MM.1S (cell line): Measurements from ENCODE around the gene OBSCN.

Source experiments
- DNase-seq: peaks from one replicate; pipeline ENCODE4 v3.0.0-alpha.2; 2015
- H2AFZ ChIP-seq: fragments of 300-600 bp; sonication (generic); 2 replicates; pipeline ENCODE4 v1.6.0; 2016; ENCODE audit warnings: antibody characterized with exemption, low read length
- H3F3A ChIP-seq: fragments of 300-600 bp; sonication (generic); 2 replicates; pipeline ENCODE4 v1.6.1; 2016; ENCODE audit warnings: mild to moderate bottlenecking, antibody characterized with exemption, low read length, moderate library complexity, mixed read lengths; ENCODE audit not compliant: insufficient read depth
- H3K27ac ChIP-seq: fragments of 300-600 bp; sonication (generic); 2 replicates; pipeline ENCODE4 v1.5.1; 2016; ENCODE audit warnings: mild to moderate bottlenecking, low read length
- H3K27me3 ChIP-seq: fragments of 300-600 bp; sonication (generic); replicated peaks from 2 replicates; pipeline ENCODE4 v1.6.0; 2016; ENCODE audit warnings: low read length; ENCODE audit not compliant: insufficient read depth
- H3K36me3 ChIP-seq: fragments of 300-600 bp; sonication (generic); replicated peaks from 2 replicates; pipeline ENCODE4 v1.6.1; 2016; ENCODE audit warnings: mild to moderate bottlenecking, low read length, mixed read lengths; ENCODE audit not compliant: insufficient read depth
- H3K4me1 ChIP-seq: fragments of 300-600 bp; sonication (generic); 2 replicates; pipeline ENCODE4 v1.6.1; 2016; ENCODE audit warnings: low read length, mixed read lengths
- H3K4me2 ChIP-seq: fragments of 300-600 bp; sonication (generic); 2 replicates; pipeline ENCODE4 v1.6.0; 2016; ENCODE audit warnings: low read depth, low read length
- H3K4me3 ChIP-seq: fragments of 300-600 bp; sonication (generic); 2 replicates; pipeline ENCODE4 v1.5.1; 2016; ENCODE audit warnings: low read length, mixed read lengths
- H3K79me2 ChIP-seq: fragments of 300-600 bp; sonication (generic); 2 replicates; pipeline ENCODE4 v1.6.1; 2016; ENCODE audit warnings: mixed run types, low read length, mixed read lengths
- H3K9ac ChIP-seq: fragments of 300-600 bp; sonication (generic); 2 replicates; pipeline ENCODE4 v1.6.1; 2016; ENCODE audit warnings: low read length, mixed read lengths
- H3K9me2 ChIP-seq: fragments of 300-600 bp; sonication (generic); replicated peaks from 2 replicates; pipeline ENCODE4 v1.6.1; 2016; ENCODE audit warnings: mild to moderate bottlenecking, low read length, mixed read lengths; ENCODE audit not compliant: insufficient read depth
- H3K9me3 ChIP-seq: fragments of 300-600 bp; sonication (generic); replicated peaks from 2 replicates; pipeline ENCODE4 v1.6.1; 2016; ENCODE audit warnings: mild to moderate bottlenecking, low read length, mixed read lengths; ENCODE audit not compliant: insufficient read depth
- H4K20me1 ChIP-seq: fragments of 300-600 bp; sonication (generic); 2 replicates; pipeline ENCODE4 v1.6.1; 2016; ENCODE audit warnings: mild to moderate bottlenecking, low read length, moderate library complexity, mixed read lengths; ENCODE audit not compliant: insufficient read depth
- CTCF ChIP-seq: fragments of 300-600 bp; sonication (generic); IDR thresholded peaks from 2 replicates; pipeline ENCODE4 v1.5.1; 2016; ENCODE audit warnings: antibody characterized with exemption, low read length, mixed read lengths
- EZH2 ChIP-seq: fragments of 300-600 bp; sonication (generic); optimal IDR thresholded peaks from 2 replicates; pipeline ENCODE3; 2017; ENCODE audit warnings: low read depth, mild to moderate bottlenecking, antibody characterized with exemption, low read length, mixed read lengths
- EZH2phosphoT487 ChIP-seq: fragments of 300-600 bp; sonication (generic); IDR thresholded peaks from 2 replicates; pipeline ENCODE4 v1.6.1; 2018; ENCODE audit warnings: antibody characterized with exemption, low read length

Gene OBSCN

GRCh38 chr1:228311091-228311490 lies 103.2 kb downstream of the OBSCN start:
- H3K4me3 ChIP-seq, result no peak overlapping the region
- no peak overlapping the region for H3K9ac ChIP-seq
- H4K20me1 ChIP-seq, result no peaks in the 10 kb centered on the region
- H3K4me1 ChIP-seq, result no peaks in the 10 kb centered on the region
- no peak overlapping the region for H3K27ac ChIP-seq
- DNase-seq, result no peak
- no peaks in the 10 kb centered on the region for H3K9me3 ChIP-seq
- no peaks in the 10 kb centered on the region for H3K9me2 ChIP-seq
- H3K27me3 ChIP-seq, result no peaks in the 10 kb centered on the region
- no peak for TF ChIP-seq EZH2
- TF ChIP-seq EZH2phosphoT487, result no peak
- TF ChIP-seq CTCF, result no peak
- H3K36me3 ChIP-seq, result no peaks in the 10 kb centered on the region
- no peaks in the 10 kb centered on the region for H3F3A ChIP-seq
- H2AFZ ChIP-seq, result no peak overlapping the region
- H3K4me2 ChIP-seq, result no peak overlapping the region
- H3K79me2 ChIP-seq, result no peaks in the 10 kb centered on the region

GRCh38 chr1:228312136-228312764 lies 104.4 kb downstream of the OBSCN start:
- no peaks in the 10 kb centered on the region for H3F3A ChIP-seq
- H4K20me1 ChIP-seq, result no peaks in the 10 kb centered on the region
- H3K9ac ChIP-seq, result no peak overlapping the region
- H3K4me3 ChIP-seq, result no peak overlapping the region
- no peak overlapping the region for H2AFZ ChIP-seq
- DNase-seq, result no peak
- no peak overlapping the region for H3K27ac ChIP-seq
- H3K4me1 ChIP-seq, result no peaks in the 10 kb centered on the region
- H3K27me3 ChIP-seq, result no peaks in the 10 kb centered on the region
- H3K9me2 ChIP-seq, result no peaks in the 10 kb centered on the region
- no peak for TF ChIP-seq EZH2phosphoT487
- no peak for TF ChIP-seq CTCF
- no peak for TF ChIP-seq EZH2
- H3K9me3 ChIP-seq, result no peaks in the 10 kb centered on the region
- no peaks in the 10 kb centered on the region for H3K36me3 ChIP-seq
- H3K79me2 ChIP-seq, result no peaks in the 10 kb centered on the region
- no peak overlapping the region for H3K4me2 ChIP-seq

GRCh38 chr1:228313536-228314277 lies 105.9 kb downstream of the OBSCN start:
- TF ChIP-seq EZH2 (no peak), EZH2phosphoT487 (no peak), CTCF (no peak)
- H3K36me3 ChIP-seq, result no peaks in the 10 kb centered on the region
- H3K4me3 ChIP-seq, result no peak overlapping the region
- no peaks in the 10 kb centered on the region for H3K4me1 ChIP-seq
- no peak overlapping the region for H2AFZ ChIP-seq
- no peak for DNase-seq
- H3K9ac ChIP-seq, result no peak overlapping the region
- no peaks in the 10 kb centered on the region for H3K27me3 ChIP-seq
- H4K20me1 ChIP-seq, result no peaks in the 10 kb centered on the region
- no peaks in the 10 kb centered on the region for H3K9me2 ChIP-seq
- no peak overlapping the region for H3K27ac ChIP-seq
- no peaks in the 10 kb centered on the region for H3K9me3 ChIP-seq
- no peaks in the 10 kb centered on the region for H3K79me2 ChIP-seq
- no peaks in the 10 kb centered on the region for H3F3A ChIP-seq
- no peak overlapping the region for H3K4me2 ChIP-seq
